ENCODE results near the gene FSTL4.

Gene FSTL4

DNA sequence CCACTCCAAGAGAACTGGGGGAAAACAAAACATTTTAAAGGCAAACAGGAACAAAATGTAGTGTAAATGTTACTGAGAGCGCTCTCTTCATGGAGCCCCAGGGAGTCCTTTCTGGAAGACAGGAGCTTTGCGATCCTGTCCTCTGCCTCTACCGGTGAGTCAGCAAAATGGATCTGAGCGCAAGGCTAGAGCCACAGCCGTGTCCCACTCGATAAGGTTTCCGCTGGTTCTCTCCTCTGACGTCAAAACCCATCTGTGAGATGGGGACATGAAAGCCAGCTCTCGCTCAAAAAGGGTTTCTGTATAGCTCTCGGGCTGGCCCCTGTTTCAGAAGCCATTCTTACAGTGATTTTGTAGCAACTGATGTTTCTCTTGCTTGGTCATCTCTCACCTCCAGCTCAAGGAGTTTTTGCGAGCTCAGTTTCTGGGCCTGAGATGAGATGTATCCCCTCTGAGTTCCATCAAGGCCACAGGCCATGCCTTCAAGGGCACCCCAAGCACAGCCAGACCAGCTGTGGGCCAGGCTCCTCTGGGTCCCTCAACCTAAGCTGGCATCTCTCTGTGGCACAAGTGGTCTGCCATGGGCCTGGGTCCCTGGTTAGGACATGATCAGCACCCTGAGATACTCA, 101.6 kb downstream of the FSTL4 start:
- DNase-seq: no peak

- no peak for DNase-seq
Observed at GRCh38 chr5:133509742-133510079, 102.6 kb downstream of the FSTL4 start.

- DNase-seq: no peak
Observed at GRCh38 chr5:133508845-133509741, 103.2 kb downstream of the FSTL4 start.

GRCh38 chr5:133508331-133508730, 104.0 kb downstream of the FSTL4 start:
- DNase-seq: no peak

DNA sequence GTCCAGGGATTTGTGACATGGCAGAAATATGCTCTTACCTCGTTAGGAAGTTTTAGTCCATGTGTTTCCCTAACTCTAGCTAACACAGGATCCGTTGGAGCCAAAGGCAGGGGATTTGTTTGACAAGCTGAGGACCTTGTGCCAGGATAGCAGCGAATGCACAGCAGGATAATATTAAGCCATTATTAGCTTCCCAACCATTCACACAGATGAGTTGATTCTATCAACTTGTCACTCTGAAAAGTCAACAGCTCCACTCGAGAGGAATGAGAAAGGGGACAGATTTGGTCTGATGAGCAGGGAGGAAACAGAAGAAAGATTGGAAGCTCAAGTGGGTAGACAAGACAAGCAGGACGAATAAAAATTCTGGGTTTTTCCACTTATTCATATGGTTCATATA, 106.2 kb downstream of the FSTL4 start:
- DNase-seq: no peak

DNA sequence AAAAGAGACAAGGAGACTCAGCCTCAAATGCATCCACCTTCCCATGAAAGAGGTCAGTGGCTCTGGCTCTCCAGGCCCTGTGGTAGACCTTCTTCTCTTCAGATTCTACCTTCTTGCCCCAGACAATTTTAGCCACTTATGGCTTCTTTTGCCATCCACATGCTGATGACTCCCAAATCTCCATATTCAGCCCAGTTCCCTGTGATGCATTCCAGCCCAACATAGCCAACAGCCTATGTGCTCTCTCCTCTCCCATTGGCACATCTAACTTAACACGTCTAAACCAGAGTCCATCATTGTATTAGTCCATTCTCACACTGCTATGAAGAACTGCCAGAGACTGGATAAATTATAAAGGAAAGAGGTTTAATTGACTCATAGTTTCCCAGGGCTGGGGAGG, 108.8 kb downstream of the FSTL4 start:
- DNase-seq: no peak

GRCh38 chr5:133499895-133500294, 112.4 kb downstream of the FSTL4 start:
- no peak for DNase-seq

DNA sequence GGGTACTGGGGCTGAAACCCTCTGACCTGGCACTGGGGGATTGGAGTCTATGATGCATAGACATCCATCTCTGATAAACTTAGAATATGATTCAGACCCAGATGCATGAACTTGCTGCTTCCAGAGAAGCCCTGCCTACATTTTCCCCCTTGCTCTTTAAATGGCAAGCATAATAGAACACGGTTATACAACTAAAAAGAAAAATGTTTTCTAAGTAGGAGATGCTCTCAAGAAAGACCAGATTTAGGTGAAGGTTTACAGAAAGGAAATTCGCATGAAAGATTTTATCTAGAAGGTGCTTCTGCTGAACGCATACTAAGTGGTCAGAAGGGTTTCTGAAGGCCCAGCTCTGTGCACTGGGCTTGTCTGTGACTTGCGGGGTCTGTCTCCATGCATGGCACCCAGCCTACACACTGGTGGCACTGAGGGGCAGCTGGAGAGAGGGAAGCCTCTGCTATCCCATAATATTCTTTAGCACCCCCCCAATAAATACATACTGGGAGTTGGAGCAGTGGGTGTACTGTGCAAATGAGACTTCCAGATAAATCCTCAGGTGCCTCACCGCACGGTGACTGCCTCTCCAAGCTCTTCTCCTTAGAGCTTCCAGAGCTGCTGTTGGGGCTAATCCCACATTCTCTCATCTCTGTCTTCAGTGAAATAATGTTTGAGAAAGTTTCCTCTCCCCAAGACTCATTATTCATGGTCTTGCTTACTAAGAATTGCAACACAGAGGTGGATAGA, 114.6 kb downstream of the FSTL4 start:
- no peak for DNase-seq

DNA sequence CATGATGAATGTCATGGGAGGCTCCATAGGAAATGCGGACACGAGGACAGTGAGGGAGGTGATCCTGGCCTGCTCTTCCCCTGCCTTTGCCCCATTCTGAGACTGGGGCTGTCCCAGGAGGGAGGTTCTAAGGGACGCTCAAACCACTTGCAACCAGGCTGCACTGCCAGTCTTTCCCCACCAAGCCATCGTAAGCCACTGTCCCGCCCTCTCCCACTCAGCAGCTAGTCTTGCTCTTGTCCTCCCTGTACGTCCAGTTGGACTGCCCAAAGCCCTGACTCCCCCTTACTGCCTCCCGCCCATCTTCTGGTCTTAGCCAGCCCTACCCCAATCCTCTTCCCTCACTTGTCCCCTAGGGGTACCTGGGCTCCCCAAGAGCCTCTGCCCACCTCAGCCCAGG, 115.7 kb downstream of the FSTL4 start:
- no peak for DNase-seq

GRCh38 chr5:133494923-133495246, 117.5 kb downstream of the FSTL4 start:
- no peak for DNase-seq

DNA sequence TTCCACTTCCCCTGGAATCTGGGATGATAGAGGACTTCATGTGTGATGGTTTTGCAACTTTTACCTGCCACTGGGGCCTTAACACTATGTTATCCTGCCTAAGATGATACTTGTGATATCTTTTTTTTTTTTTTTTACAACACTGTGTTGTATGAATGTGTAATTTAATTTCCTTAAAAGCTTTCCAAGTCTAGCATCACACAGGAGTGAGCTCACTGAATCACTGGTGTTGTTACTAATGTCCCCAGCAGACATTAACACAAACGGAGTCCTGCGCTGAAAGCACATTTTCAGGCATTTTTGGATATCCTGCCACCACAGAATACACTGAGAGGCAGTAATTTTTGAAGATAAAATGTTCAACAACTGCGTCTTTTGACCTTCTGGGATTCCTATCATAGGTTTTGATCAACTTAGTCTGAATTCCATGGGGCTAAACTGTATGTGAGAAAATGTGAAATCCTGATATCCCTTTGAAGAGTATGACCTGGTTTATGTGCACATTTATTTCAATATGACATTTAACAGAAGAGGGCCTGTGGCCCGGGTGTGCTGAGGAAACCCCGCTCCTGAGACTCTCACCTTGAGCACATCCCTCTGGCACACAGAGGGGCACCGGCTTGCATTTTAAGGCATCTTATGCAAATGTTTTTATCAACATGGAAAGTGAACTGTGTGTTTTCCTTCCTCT, 118.0 kb downstream of the FSTL4 start:
- DNase-seq: no peak

DNA sequence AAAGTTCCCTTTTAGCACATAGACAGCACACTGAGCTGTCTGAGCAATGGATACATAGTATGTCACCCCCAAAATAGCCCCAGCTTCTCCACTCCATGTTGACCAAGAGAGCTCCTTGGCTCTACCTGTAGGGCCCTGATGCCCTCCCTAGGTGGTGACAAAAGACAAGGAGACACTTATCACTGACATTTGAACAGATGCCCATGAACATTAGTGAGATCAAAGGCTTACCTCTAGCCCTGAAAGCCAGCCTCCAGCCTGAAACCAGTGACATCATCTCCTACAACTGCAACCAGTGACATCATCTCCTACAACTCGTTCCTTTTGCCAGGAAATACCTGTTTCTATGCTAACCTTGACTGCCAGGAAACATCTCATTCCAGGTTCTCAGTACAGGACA, 122.7 kb downstream of the FSTL4 start:
- DNase-seq: no peak

DNA sequence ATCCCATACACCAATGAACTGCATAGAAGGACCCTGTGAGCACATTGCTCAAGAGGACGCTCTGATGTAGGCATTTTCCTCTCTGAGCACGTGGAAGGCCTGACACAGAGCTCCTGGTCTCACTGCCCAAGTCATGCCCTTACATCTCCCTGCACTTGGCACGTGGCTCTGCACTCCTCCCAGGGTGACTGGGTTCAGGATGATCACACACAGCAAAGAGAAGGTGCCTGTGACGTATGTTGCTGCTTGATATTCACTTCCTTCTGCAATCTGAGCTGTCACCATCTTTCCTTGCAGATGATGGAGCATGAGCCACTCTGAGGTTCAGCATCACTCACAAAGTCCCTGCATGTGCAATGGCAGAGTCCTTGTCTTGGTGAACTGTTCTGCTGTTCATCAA, 125.2 kb downstream of the FSTL4 start:
- DNase-seq: no peak

GRCh38 chr5:133485468-133485867, 126.9 kb downstream of the FSTL4 start:
- DNase-seq: no peak

- DNase-seq: no peak
Observed at GRCh38 chr5:133483406-133484090, 128.8 kb downstream of the FSTL4 start.

DNA sequence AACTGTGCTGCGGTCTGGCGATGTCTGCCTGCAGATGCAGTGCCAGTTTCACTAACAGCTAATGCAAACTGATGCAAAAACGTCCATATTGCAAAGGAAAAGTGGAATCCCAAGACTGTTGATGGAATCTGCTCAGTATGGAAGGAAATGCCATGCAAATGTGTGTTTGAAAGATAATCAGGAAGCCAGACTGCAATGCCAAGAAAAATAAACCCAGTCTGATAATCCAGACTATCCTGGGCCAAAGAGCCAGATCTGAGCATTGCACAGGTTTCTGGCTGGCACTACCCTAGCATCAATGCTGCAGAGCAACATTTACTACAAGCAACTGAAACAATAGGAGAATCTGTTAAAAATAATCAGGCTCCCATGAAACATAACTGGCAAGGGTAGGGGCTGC, 130.3 kb downstream of the FSTL4 start:
- DNase-seq: no peak

- DNase-seq: no peak
Observed at GRCh38 chr5:133480866-133481265, 131.5 kb downstream of the FSTL4 start.

GRCh38 chr5:133480366-133480765, 132.0 kb downstream of the FSTL4 start:
- DNase-seq: no peak

DNA sequence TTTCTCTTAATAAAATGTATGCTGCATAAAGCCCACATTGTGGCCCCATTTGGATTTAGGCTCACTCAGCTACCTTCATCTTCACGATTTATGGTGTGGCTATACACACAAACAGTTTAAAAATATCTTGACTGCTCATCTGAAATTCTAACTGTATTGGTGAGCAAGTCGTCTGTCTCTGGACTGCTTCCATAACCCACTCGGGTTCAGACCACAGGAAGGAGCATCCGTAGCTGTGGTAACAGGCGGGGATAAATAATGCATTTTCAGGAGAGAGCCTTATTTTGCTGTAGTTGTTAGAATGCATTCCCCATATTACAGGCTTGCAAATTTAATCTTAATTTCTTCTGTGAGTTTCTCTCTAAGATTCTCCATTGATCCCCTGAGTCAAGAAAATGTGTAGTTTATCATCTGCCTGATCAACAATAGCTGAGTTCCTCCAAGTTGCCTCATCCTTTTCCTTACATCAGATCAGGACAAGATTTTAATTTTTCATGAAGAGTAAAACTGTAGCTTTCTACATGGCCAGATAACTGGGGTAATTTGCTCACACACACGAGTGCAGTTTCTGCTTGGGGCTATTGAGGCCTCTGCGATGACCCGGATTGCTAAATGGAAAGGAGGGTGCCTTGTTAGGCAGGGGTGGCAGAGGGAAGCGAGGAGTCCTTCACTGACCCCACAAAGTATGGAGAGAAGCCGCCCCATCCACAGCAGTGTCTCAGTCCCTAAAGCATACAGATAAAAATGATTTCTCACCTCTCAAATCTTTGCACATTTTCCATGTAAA, 133.9 kb downstream of the FSTL4 start:
- DNase-seq: no peak

- DNase-seq: no peak
Observed at GRCh38 chr5:133475986-133476385, 136.4 kb downstream of the FSTL4 start.

GRCh38 chr5:133474851-133475590, 137.3 kb downstream of the FSTL4 start:
- no peak for DNase-seq

All from activated CD4-positive, CD25-positive, alpha-beta regulatory T cell treated with anti-CD3 and anti-CD28 coated beads, Interleukin-2, amount 50 U/mL, for 72 hours (primary cell).